ENCODE results near the gene NRXN3.
A peak's percentile ranks its signal among the peaks of the same experiment; 100 is the strongest.

Gene NRXN3

GRCh38 chr14:79571366-79571765 is 1401.2 kb downstream of the NRXN3 start:
- DNase-seq, result no peak

- no peak for DNase-seq
These were observed 1403.3 kb downstream of the NRXN3 start for GRCh38 chr14:79573486-79573885.

GRCh38 chr14:79575032-79575431 is 1404.9 kb downstream of the NRXN3 start:
- no peak for DNase-seq

GRCh38 chr14:79576424-79576823 is 1406.3 kb downstream of the NRXN3 start:
- no peak for DNase-seq

- no peak for DNase-seq
These were observed 1408.3 kb downstream of the NRXN3 start for GRCh38 chr14:79578470-79578869.

DNA sequence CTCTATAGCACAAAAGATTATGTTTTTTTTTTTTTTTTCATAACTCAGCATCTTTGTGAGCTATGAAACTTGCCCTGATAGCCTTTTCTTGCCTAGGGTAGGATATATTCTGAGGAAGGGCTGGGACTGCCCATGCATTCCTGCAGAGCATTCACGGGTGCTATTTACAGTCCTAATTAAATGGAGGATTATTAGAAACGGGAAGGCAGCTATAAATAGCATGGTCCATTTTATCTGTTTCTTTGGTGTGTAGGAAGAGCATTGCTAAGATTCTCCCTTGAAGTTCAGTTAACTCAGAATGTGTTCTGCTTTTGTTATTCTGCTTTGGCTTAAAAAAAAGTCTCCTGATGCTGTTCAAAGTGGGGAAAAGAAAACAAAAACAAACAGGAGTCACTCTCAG is 1410.2 kb downstream of the NRXN3 start:
- no peak for DNase-seq

- DNase-seq, result no peak
These were observed 1410.7 kb downstream of the NRXN3 start for GRCh38 chr14:79580906-79581305.

- no peak for DNase-seq
These were observed 1411.9 kb downstream of the NRXN3 start for GRCh38 chr14:79581912-79582576.

GRCh38 chr14:79583738-79584408 is 1413.7 kb downstream of the NRXN3 start:
- no peak for DNase-seq

DNA sequence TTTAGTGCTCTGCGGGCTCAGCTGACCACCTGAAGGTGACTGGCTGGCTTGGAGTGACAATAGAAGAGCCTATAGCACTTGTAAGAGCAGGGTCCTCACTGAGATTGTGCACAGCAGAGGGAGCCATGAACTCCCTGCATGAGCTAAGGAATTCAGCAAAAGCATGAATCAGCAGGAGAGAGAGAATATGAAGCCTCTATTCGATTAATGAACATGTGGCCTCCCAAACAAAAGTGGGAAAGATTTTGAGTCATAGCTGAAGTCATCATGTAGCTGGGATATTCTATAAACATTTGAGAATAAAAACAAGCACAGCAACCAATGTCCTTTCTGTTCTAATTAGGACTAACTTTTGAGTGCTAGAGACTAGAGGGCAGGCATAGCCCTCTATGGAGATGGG is 1414.5 kb downstream of the NRXN3 start:
- DNase-seq, result no peak

GRCh38 chr14:79585845-79586244 is 1415.7 kb downstream of the NRXN3 start:
- DNase-seq, result no peak

GRCh38 chr14:79586416-79586815 is 1416.2 kb downstream of the NRXN3 start:
- no peak for DNase-seq

DNA sequence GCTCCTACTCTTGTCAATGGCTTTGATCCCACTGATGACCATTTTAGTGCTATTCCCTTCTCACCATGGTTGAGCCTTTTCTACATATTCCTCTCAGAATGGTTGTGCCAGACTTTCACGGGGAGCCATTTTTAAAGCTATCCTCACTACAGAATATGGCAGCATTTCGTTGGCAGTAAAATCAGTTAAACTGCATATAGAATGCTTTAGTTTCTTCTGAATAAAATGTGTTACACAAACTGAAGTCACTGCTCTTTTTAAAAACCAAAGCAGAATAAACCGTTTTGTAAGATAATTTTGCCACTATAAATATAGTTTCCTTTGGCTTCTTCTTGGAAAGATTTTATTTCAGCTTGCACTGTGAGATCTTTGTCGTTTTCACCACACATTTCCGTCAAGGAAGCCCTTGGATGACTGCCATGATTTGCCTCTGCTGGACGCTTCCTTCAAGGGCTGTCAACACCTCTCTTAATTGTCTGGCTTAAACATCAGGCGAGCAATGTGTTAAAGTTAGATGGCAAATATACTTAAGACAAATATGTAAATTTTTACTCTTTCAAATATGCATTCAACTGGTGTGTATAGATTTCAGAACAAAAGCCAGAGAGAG is 1416.9 kb downstream of the NRXN3 start:
- DNase-seq, result peak; percentile 47

GRCh38 chr14:79587875-79588274 is 1417.7 kb downstream of the NRXN3 start:
- DNase-seq, result no peak

GRCh38 chr14:79588398-79588797 is 1418.2 kb downstream of the NRXN3 start:
- no peak for DNase-seq

DNA sequence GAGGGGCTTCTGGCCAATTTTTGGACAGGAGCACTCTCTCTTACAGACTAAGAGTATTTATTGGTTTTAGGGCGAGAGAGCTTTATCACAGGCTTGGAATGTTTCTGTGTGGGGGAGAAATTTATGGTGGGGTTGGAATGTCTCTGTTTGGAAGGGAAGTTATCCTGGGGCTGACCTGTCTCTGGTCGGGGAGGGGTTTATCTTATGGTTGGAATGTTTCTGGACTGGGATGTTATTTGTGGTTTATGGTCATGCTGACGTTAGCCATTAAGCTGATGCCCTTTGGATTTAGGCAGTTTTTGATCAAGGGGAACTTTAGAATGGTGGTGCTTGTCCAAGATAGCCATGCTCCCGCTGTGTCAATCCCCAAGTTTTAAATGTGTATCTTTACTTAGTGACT is 1426.4 kb downstream of the NRXN3 start:
- DNase-seq, result no peak

DNA sequence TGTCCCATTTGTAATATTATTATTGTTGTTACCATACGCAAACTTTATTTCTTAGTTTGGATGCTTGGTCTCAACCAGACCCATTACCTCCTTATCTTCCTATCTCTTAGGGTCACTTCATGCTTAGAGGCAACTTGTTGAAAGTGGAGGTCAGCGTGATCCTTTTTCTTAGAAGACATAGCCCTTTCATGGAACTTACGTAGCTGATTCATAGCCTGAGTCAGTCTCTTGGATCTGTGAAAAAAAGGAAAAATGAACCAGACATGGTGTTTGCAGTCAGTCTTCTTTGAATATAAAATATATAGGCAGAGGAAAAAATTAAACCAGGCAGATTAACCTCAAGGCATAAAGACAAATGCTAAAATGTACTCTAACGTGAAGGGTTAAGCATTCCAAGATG is 1427.4 kb downstream of the NRXN3 start:
- no peak for DNase-seq

DNA sequence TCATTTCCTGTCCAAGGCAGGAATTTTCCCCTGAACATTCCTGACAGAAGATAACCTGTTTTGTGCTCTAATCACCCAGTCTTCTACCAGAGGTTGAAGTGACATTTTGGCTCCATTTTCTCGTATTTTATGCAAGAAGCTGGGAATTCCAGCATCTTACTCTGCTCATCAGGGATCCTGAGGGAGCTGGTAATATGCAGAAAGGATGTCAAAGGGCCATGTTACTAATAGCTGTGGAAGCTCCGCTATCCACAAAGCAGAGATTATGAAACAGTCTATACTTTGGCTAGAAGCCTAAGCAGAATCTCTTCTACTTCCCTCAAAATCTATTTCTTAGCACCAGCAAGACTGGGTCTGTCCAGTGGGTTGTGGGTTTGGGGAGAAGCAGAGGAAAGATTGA is 1428.2 kb downstream of the NRXN3 start:
- no peak for DNase-seq

DNA sequence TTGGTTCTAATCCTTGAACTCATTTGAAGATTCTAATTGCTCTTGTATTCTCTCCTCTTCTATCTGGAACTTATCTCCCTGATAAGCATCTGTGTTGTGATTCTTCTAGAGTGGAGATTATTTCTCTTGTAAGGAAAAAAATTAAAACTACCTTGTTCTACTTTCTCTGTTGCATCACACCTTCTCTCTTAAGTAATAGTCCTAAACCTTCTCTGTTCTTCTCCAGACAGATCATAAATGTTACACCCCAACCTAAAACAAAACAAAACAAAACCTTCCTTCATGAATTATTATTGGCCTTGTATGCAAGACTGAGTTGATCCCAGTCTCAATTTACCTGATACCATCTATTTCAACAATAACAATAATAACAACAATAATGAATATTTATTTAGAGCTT is 1429.1 kb downstream of the NRXN3 start:
- DNase-seq, result no peak

DNA sequence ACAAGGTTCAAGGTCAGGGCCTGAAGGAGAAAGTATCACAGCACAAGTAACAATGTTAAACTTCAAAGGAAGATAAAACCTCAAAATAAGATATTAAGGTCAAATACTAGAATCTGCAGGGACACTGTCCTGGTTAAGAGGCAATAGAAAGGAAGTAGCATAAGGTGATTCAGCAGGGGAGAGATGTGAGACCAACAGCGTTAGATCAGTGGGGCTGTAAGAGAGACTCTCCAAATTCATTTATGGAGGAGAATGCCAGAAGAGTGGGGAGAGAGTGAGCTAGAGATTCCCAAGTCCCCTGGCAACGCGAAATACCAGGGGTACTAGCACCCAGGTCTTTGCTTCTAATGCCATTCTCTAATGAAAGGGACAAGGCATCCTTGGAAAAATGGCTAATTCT is 1430.2 kb downstream of the NRXN3 start:
- no peak for DNase-seq

GRCh38 chr14:79601579-79601978 is 1431.4 kb downstream of the NRXN3 start:
- DNase-seq, result no peak

DNA sequence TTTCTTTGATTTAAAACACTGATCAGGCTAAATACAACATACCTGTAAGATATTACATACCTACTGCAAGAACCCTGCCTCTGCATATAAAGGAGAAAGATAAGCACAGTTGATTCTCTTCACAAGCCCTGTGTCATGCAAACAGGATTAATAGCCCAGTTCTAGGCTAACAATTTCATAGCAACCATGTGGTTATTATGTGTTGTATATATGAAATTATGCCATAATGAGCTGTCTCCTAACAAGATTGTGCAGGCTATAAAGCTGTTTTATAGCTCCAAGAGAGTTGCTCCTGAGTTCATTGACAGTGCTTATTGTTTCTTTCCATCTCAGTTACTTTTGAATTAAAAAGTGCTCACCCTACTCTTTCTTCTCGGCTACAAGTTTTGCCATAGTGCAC is 1431.9 kb downstream of the NRXN3 start:
- DNase-seq, result no peak

DNA sequence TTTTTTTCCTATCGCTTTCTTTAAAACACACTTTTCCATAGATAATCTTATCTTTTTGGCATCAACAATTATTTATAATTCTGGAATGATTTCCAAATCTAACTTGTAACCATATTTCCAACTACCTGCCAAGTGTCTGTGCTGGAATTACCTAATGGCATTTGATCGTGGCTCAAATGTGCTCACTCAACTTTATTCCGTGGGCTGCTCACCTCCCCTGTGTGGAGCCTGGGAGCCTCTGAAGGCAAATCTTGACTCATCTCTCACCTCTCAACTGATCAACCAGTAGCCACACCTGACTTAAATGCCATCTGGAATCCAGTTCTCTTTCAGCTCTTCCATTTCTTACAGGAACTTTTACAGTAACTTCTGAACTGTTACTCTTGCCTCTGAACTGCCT is 1432.6 kb downstream of the NRXN3 start:
- no peak for DNase-seq

GRCh38 chr14:79605849-79606248 is 1435.7 kb downstream of the NRXN3 start:
- peak; percentile 97 for DNase-seq

DNA sequence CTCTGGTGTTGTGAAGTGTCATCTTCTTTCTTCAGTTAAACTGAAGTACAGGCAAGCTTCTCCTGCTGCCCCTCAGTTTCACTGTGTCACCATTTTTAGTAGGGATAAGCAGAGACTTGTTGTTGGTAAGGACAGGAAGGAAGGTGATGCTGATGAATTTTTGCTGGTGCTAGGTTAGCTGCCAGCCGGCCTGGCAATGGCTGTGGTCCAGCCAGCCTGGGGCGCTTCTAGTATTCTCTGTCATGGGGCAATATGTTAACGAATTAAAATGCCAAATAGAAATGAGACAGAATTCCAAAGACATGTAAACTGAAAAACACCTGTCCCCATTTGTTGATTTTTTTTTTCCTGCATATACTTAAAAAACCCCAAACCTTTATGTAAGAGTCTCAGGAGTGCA is 1438.3 kb downstream of the NRXN3 start:
- DNase-seq, result no peak

All from COR-L47 (cell line).